ENCODE results near the gene CCS. TPM values are rescaled to one million over a fixed set of nuclear protein-coding genes. Genes with fewer than 3 reads are reported as not detected.

Gene CCS
- total RNA-seq, 2 donors from 2014 or later = 29.0 to 31.0 TPM

GRCh38 chr11:66554602-66555001, 38.4 kb upstream of the CCS start:
- DNase-seq (ENCODE audit: low spot score) = no peak
- Mint-ChIP-seq H3K27me3 (peaks cover 0 to 6% of the 10 kb centered on the region in 2 donors), H3K36me3 (no peaks in the 10 kb centered on the region), H3K4me3 (no peak overlapping the region), H3K4me1 (ENCODE audit: low read depth in 2 of 2) (no peaks in the 10 kb centered on the region), H3K9me3 (no peaks in the 10 kb centered on the region), H3K27ac (no peak overlapping the region)
- ATAC-seq = no peak

- no peak for ATAC-seq
- H3K4me1 Mint-ChIP-seq (ENCODE audit: low read depth in 2 of 2) = no peaks in the 10 kb centered on the region
- no peak overlapping the region for H3K4me3 Mint-ChIP-seq
- no peaks in the 10 kb centered on the region for H3K9me3 Mint-ChIP-seq
- DNase-seq (ENCODE audit: low spot score) = no peak
- peaks cover 0 to 6% of the 10 kb centered on the region in 2 donors for H3K27me3 Mint-ChIP-seq
- no peak overlapping the region for H3K27ac Mint-ChIP-seq
- H3K36me3 Mint-ChIP-seq = no peaks in the 10 kb centered on the region
Observed at GRCh38 chr11:66555416-66555815, 37.6 kb upstream of the CCS start.

GRCh38 chr11:66556086-66556485, 36.9 kb upstream of the CCS start:
- Mint-ChIP-seq H3K4me1 (ENCODE audit: low read depth in 2 of 2) (no peaks in the 10 kb centered on the region), H3K4me3 (no peak overlapping the region), H3K9me3 (no peaks in the 10 kb centered on the region), H3K36me3 (no peaks in the 10 kb centered on the region), H3K27ac (no peak overlapping the region), H3K27me3 (peaks cover 0 to 6% of the 10 kb centered on the region in 2 donors)
- no peak for ATAC-seq
- DNase-seq (ENCODE audit: low spot score) = no peak

- H3K4me3 Mint-ChIP-seq = no peak overlapping the region
- H3K4me1 Mint-ChIP-seq (ENCODE audit: low read depth in 2 of 2) = no peaks in the 10 kb centered on the region
- no peak overlapping the region for H3K27ac Mint-ChIP-seq
Observed at GRCh38 chr11:66557733-66558326, 35.2 kb upstream of the CCS start.

GRCh38 chr11:66559142-66559865, 33.7 kb upstream of the CCS start:
- no peak for DNase-seq (ENCODE audit: low spot score)
- no peaks in the 10 kb centered on the region for H3K9me3 Mint-ChIP-seq
- peaks cover 0 to 6% of the 10 kb centered on the region in 2 donors for H3K27me3 Mint-ChIP-seq
- no peaks in the 10 kb centered on the region for H3K36me3 Mint-ChIP-seq
- peak in 1 of 2 donors; percentile 58 for ATAC-seq
- H3K4me1 Mint-ChIP-seq (ENCODE audit: low read depth in 2 of 2) = no peaks in the 10 kb centered on the region
- H3K4me3 Mint-ChIP-seq = no peak overlapping the region
- H3K27ac Mint-ChIP-seq = no peak overlapping the region

More at GRCh38 chr11:66557733-66558326, 35.2 kb upstream of the CCS start:
- no peaks in the 10 kb centered on the region for H3K9me3 Mint-ChIP-seq
- ATAC-seq = no peak
- DNase-seq (ENCODE audit: low spot score) = no peak
- no peaks in the 10 kb centered on the region for H3K36me3 Mint-ChIP-seq
- H3K27me3 Mint-ChIP-seq = peaks cover 0 to 6% of the 10 kb centered on the region in 2 donors

- Mint-ChIP-seq H3K4me3 (no peak overlapping the region), H3K9me3 (no peaks in the 10 kb centered on the region), H3K27ac (no peak overlapping the region), H3K27me3 (peaks cover 0 to 6% of the 10 kb centered on the region in 2 donors), H3K4me1 (ENCODE audit: low read depth in 2 of 2) (no peaks in the 10 kb centered on the region), H3K36me3 (no peaks in the 10 kb centered on the region)
- ATAC-seq (no peak), DNase-seq (ENCODE audit: low spot score) (no peak)
Observed at GRCh38 chr11:66559866-66560676, 32.9 kb upstream of the CCS start.

GRCh38 chr11:66561178-66561974, 31.6 kb upstream of the CCS start:
- Mint-ChIP-seq H3K4me1 (ENCODE audit: low read depth in 2 of 2) (peaks cover 0 to 2% of the 10 kb centered on the region in 2 donors), H3K4me3 (no peak overlapping the region), H3K9me3 (no peaks in the 10 kb centered on the region), H3K27me3 (peaks cover 0 to 3% of the 10 kb centered on the region in 2 donors), H3K27ac (no peak overlapping the region), H3K36me3 (no peaks in the 10 kb centered on the region)
- DNase-seq (ENCODE audit: low spot score) (no peak), ATAC-seq (no peak)

- Mint-ChIP-seq H3K4me1 (ENCODE audit: low read depth in 2 of 2) (peaks cover 0 to 2% of the 10 kb centered on the region in 2 donors), H3K4me3 (no peak overlapping the region), H3K36me3 (no peaks in the 10 kb centered on the region), H3K27ac (no peak overlapping the region), H3K9me3 (no peaks in the 10 kb centered on the region), H3K27me3 (peaks cover 0 to 3% of the 10 kb centered on the region in 2 donors)
- ATAC-seq (no peak), DNase-seq (ENCODE audit: low spot score) (no peak)
Observed at GRCh38 chr11:66561975-66562248, 31.1 kb upstream of the CCS start.

GRCh38 chr11:66562275-66562674, 30.7 kb upstream of the CCS start:
- no peak for ATAC-seq
- H3K36me3 Mint-ChIP-seq = no peaks in the 10 kb centered on the region
- no peak for DNase-seq (ENCODE audit: low spot score)
- peaks cover 0 to 2% of the 10 kb centered on the region in 2 donors for H3K4me1 Mint-ChIP-seq (ENCODE audit: low read depth in 2 of 2)
- H3K4me3 Mint-ChIP-seq = no peak overlapping the region
- peaks cover 0 to 1% of the 10 kb centered on the region in 2 donors for H3K27me3 Mint-ChIP-seq
- no peaks in the 10 kb centered on the region for H3K9me3 Mint-ChIP-seq
- H3K27ac Mint-ChIP-seq = no peak overlapping the region

GRCh38 chr11:66562907-66563583, 29.9 kb upstream of the CCS start:
- no peaks in the 10 kb centered on the region for H3K9me3 Mint-ChIP-seq
- no peak overlapping the region for H3K4me3 Mint-ChIP-seq
- no peaks in the 10 kb centered on the region for H3K36me3 Mint-ChIP-seq
- ATAC-seq (no peak), DNase-seq (ENCODE audit: low spot score) (no peak)
- H3K27me3 Mint-ChIP-seq = no peaks in the 10 kb centered on the region
- peaks cover 0 to 2% of the 10 kb centered on the region in 2 donors for H3K4me1 Mint-ChIP-seq (ENCODE audit: low read depth in 2 of 2)
- H3K27ac Mint-ChIP-seq = no peak overlapping the region

GRCh38 chr11:66563832-66564231, 29.2 kb upstream of the CCS start:
- ATAC-seq (no peak), DNase-seq (ENCODE audit: low spot score) (no peak)
- Mint-ChIP-seq H3K4me3 (no peak overlapping the region), H3K4me1 (ENCODE audit: low read depth in 2 of 2) (peaks cover 5 to 6% of the 10 kb centered on the region in 2 donors), H3K36me3 (no peaks in the 10 kb centered on the region), H3K9me3 (no peaks in the 10 kb centered on the region), H3K27me3 (no peaks in the 10 kb centered on the region), H3K27ac (no peak overlapping the region)

GRCh38 chr11:66564538-66564937, 28.4 kb upstream of the CCS start:
- Mint-ChIP-seq H3K27ac (no peak overlapping the region), H3K4me3 (no peak overlapping the region), H3K4me1 (ENCODE audit: low read depth in 2 of 2) (peaks cover 6% of the 10 kb centered on the region in 2 donors), H3K36me3 (no peaks in the 10 kb centered on the region), H3K9me3 (no peaks in the 10 kb centered on the region), H3K27me3 (no peaks in the 10 kb centered on the region)
- ATAC-seq (no peak), DNase-seq (ENCODE audit: low spot score) (no peak)

- no peaks in the 10 kb centered on the region for H3K27me3 Mint-ChIP-seq
- ATAC-seq (no peak), DNase-seq (ENCODE audit: low spot score) (no peak)
- H3K9me3 Mint-ChIP-seq = no peaks in the 10 kb centered on the region
- H3K4me1 Mint-ChIP-seq (ENCODE audit: low read depth in 2 of 2) = peaks cover 6% of the 10 kb centered on the region in 2 donors
- H3K36me3 Mint-ChIP-seq = no peaks in the 10 kb centered on the region
- no peak overlapping the region for H3K27ac Mint-ChIP-seq
- H3K4me3 Mint-ChIP-seq = no peak overlapping the region
Observed at GRCh38 chr11:66564984-66565383, 28.0 kb upstream of the CCS start.

All from natural killer cell treated with Interleukin-12 subunit alpha and Interleukin-12 subunit beta and Interleukin-15 and Interleukin-18, amount 100 ng/mL, for 72 hours (primary cell).